Left ventricle myocardium inferior (tissue), 1 donor: ENCODE measurements around the gene RBKS. TPM values are rescaled to one million over a fixed set of nuclear protein-coding genes. Genes with fewer than 3 reads are reported as not detected.

Experiments
- DNase-seq: peaks from one replicate; pipeline ENCODE4 v3.0.0-alpha.2; 2020
- H3K27ac ChIP-seq: fragments of 200-600 bp; replicated peaks from 2 replicates; pipeline ENCODE4 v1.8.0; 2021
- H3K27me3 ChIP-seq: fragments of 200-600 bp; 2 replicates; pipeline ENCODE4 v1.8.0; 2021; ENCODE audit warnings: low read depth
- H3K36me3 ChIP-seq: fragments of 200-600 bp; 2 replicates; pipeline ENCODE4 v1.8.0; 2021
- H3K4me1 ChIP-seq: fragments of 200-600 bp; 2 replicates; pipeline ENCODE4 v1.8.0; 2021
- H3K4me3 ChIP-seq: fragments of 200-600 bp; 2 replicates; pipeline ENCODE4 v1.8.0; 2021; ENCODE audit warnings: mild to moderate bottlenecking, moderate library complexity
- H3K9me3 ChIP-seq: fragments of 200-600 bp; replicated peaks from 2 replicates; pipeline ENCODE4 v1.8.0; 2021
- intact Hi-C: fragments of 100-400 bp; cut with micrococcal nuclease; formaldehyde crosslinking; loops from one replicate; pipeline ENCODE4 v1.11.0; 2022
- total RNA-seq: library from RNA; stranded (reverse); fragmentation: NEBNext Ultra II Directional; extraction: Animal tissue kit (Norgen Biotek cat#: 25700); gene quantifications from one replicate; pipeline ENCODE4 v1.2.1, GENCODE V29; 2021
- TF ChIP-seq, protein P1 (sequence below): fragments of 200-600 bp; IDR thresholded peaks from 2 replicates; pipeline ENCODE4 v1.8.0; 2021; ENCODE audit warnings: antibody characterized with exemption, mild to moderate bottlenecking, borderline replicate concordance
- donor health status: DM: no; HTN: yes; CAD: no; lungs with severe emphysema.

Gene RBKS
- total RNA-seq, 1 donor from 2014 or later, result 2.7 TPM

DNA sequence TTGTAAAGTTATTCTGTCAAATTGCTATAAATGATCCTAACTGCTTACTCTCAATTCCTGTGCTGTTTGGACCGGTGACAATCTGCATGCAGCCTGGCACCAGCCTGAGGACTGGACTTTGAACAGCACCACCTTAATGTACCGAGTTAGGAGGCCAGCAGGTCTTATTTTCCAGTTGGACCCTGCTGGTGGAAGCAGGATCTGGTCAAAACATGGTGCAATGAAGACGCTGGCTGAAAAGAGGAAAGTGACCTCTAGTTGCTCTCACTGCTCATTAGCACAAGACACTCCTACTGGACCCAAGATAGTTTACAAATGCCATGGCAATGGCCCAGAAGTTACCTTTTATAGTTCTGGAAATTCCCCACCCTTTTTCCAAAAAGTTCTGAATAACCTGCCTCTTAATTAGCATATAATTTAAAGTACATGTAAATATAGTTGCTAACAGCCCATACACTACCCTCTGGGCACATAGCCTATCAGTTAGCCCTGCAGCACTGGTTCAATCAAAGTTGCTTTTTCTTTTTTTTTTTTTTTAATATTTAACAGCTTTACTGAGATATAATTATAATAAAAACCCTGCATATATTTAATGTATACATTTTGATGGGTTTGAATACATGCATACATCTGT is 35.8 kb downstream of the RBKS start:
- TF ChIP-seq, protein P1, sequence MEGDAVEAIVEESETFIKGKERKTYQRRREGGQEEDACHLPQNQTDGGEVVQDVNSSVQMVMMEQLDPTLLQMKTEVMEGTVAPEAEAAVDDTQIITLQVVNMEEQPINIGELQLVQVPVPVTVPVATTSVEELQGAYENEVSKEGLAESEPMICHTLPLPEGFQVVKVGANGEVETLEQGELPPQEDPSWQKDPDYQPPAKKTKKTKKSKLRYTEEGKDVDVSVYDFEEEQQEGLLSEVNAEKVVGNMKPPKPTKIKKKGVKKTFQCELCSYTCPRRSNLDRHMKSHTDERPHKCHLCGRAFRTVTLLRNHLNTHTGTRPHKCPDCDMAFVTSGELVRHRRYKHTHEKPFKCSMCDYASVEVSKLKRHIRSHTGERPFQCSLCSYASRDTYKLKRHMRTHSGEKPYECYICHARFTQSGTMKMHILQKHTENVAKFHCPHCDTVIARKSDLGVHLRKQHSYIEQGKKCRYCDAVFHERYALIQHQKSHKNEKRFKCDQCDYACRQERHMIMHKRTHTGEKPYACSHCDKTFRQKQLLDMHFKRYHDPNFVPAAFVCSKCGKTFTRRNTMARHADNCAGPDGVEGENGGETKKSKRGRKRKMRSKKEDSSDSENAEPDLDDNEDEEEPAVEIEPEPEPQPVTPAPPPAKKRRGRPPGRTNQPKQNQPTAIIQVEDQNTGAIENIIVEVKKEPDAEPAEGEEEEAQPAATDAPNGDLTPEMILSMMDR, result no peak
- H3K4me1 ChIP-seq, result peaks cover 7% of the 10 kb centered on the region
- no peaks in the 10 kb centered on the region for H3K27me3 ChIP-seq
- intact Hi-C loops, result no loop called here
- H3K4me3 ChIP-seq, result no peak overlapping the region
- H3K9me3 ChIP-seq, result peaks cover 7% of the 10 kb centered on the region
- DNase-seq, result no peak
- no peak overlapping the region for H3K27ac ChIP-seq
- no peaks in the 10 kb centered on the region for H3K36me3 ChIP-seq

GRCh38 chr2:27852691-27853090 is 37.5 kb downstream of the RBKS start:
- Histone ChIP-seq H3K27ac (no peak overlapping the region), H3K36me3 (no peaks in the 10 kb centered on the region), H3K4me3 (no peak overlapping the region), H3K27me3 (no peaks in the 10 kb centered on the region), H3K9me3 (peaks cover 3% of the 10 kb centered on the region), H3K4me1 (peaks cover 7% of the 10 kb centered on the region)
- TF ChIP-seq, protein P1, result no peak
- intact Hi-C loops, result no loop called here
- DNase-seq, result no peak

- TF ChIP-seq, protein P1, result no peak
- H3K4me3 ChIP-seq, result no peak overlapping the region
- intact Hi-C loops, result no loop called here
- H3K27ac ChIP-seq, result no peak overlapping the region
- H3K4me1 ChIP-seq, result peaks cover 12% of the 10 kb centered on the region
- H3K9me3 ChIP-seq, result no peaks in the 10 kb centered on the region
- H3K36me3 ChIP-seq, result no peaks in the 10 kb centered on the region
- no peak for DNase-seq
- no peaks in the 10 kb centered on the region for H3K27me3 ChIP-seq
Measured at GRCh38 chr2:27849558-27850205, 40.5 kb downstream of the RBKS start.

DNA sequence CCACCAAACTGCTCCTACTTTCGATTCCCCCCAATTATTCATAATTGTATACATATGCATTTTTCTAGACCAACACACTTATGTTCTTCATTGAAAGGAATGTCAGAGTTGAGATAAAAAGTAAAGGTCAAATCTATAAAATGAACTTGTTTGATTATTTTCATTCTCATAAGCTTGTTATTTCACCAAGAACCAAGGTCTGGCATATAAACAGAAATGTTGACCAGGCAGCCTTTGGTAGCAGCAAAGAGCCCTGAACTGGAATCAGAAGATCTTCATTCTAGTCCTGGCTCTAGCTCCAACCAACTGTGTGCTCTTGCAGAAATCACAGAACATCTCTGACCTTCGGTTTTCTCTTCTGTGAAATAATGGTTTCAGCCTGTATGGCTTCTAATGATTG is 42.9 kb downstream of the RBKS start:
- no peak for DNase-seq
- H3K27ac ChIP-seq, result no peak overlapping the region
- no peak overlapping the region for H3K4me3 ChIP-seq
- no peaks in the 10 kb centered on the region for H3K9me3 ChIP-seq
- TF ChIP-seq, protein P1, result no peak
- H3K27me3 ChIP-seq, result no peaks in the 10 kb centered on the region
- intact Hi-C loops, result no loop called here
- peaks cover 9% of the 10 kb centered on the region for H3K4me1 ChIP-seq
- no peaks in the 10 kb centered on the region for H3K36me3 ChIP-seq

GRCh38 chr2:27844821-27845255 is 45.3 kb downstream of the RBKS start:
- H3K4me3 ChIP-seq, result no peak overlapping the region
- intact Hi-C loops, result no loop called here
- H3K27ac ChIP-seq, result peak overlapping the region; percentile 14
- peaks cover 9% of the 10 kb centered on the region for H3K4me1 ChIP-seq
- no peaks in the 10 kb centered on the region for H3K36me3 ChIP-seq
- no peak for DNase-seq
- TF ChIP-seq, protein P1, result no peak
- H3K27me3 ChIP-seq, result no peaks in the 10 kb centered on the region
- no peaks in the 10 kb centered on the region for H3K9me3 ChIP-seq
